Neural progenitor cell (in vitro differentiated cells): ENCODE results near the gene FAM114A2.

Experiments
- CTCF ChIP-seq: fragments of 200-600 bp; sonication (generic); IDR thresholded peaks from 2 replicates; pipeline ENCODE4 v1.5.1; 2017; ENCODE audit warnings: antibody characterized with exemption, mild to moderate bottlenecking
- EZH2 ChIP-seq: fragments of 200-600 bp; sonication (generic); IDR thresholded peaks from 2 replicates; pipeline ENCODE4 v1.6.1; 2017; ENCODE audit warnings: antibody characterized with exemption, mild to moderate bottlenecking, moderate library complexity
- EZH2phosphoT487 ChIP-seq: fragments of 200-600 bp; sonication (generic); IDR thresholded peaks from 2 replicates; pipeline ENCODE4 v1.6.1; 2017; ENCODE audit warnings: antibody characterized with exemption

GRCh38 chr5:154053468-154053867 is 14.8 kb upstream of the FAM114A2 start:
- TF ChIP-seq CTCF (no peak), EZH2phosphoT487 (no peak), EZH2 (no peak)
